Liver (tissue), 3 donors: Measurements from ENCODE around the gene TANGO6.

Source experiments
- CTCF ChIP-seq: fragments of 150-350 bp; IDR thresholded peaks from 2 replicates; pipeline ENCODE4 v1.5.1; 2017; ENCODE audit warnings: improper control_type of control experiment, low read depth, low read length; ENCODE audit not compliant: missing input control
- EGR1 ChIP-seq, 2 donors: IDR thresholded peaks; 2 replicates each; pipeline ENCODE4 v1.6.1; 2016 to 2018; ENCODE audit warnings: antibody characterized with exemption in 2 of 2, low read depth in 2 of 2
- FOXA2 ChIP-seq: IDR thresholded peaks from 2 replicates; pipeline ENCODE4 v1.6.1; 2016; ENCODE audit warnings: antibody characterized with exemption
- GABPA ChIP-seq, 2 donors: IDR thresholded peaks in 1 of 2; conservative IDR thresholded peaks in 1 of 2; 2 replicates each; pipeline ENCODE4 v1.6.1; 2016; ENCODE audit warnings: antibody characterized with exemption in 2 of 2, mild to moderate bottlenecking in 1 of 2, moderate library complexity in 1 of 2
- HNF4A ChIP-seq, 2 donors: conservative IDR thresholded peaks; 2 replicates each; pipeline ENCODE4 v1.6.1; 2016; ENCODE audit warnings: antibody characterized with exemption in 2 of 2, mild to moderate bottlenecking in 2 of 2
- JUND ChIP-seq, 2 donors: IDR thresholded peaks; 2 replicates each; pipeline ENCODE4 v1.6.1; 2016; ENCODE audit warnings: antibody characterized with exemption in 2 of 2
- MAX ChIP-seq: IDR thresholded peaks from 2 replicates; pipeline ENCODE4 v1.6.1; 2016; ENCODE audit warnings: antibody characterized with exemption
- NR2F2 ChIP-seq: IDR thresholded peaks from 2 replicates; pipeline ENCODE4 v1.6.1; 2016; ENCODE audit warnings: antibody characterized with exemption
- RAD21 ChIP-seq, 2 donors: IDR thresholded peaks; 2 replicates each; pipeline ENCODE4 v1.6.1; 2016; ENCODE audit warnings: antibody characterized with exemption in 2 of 2, mild to moderate bottlenecking in 2 of 2
- SP1 ChIP-seq: IDR thresholded peaks from 2 replicates; pipeline ENCODE4 v1.6.1; 2018; ENCODE audit warnings: antibody characterized with exemption, mild to moderate bottlenecking
- TAF1 ChIP-seq: conservative IDR thresholded peaks from 2 replicates; pipeline ENCODE4 v1.6.1; 2016; ENCODE audit warnings: antibody characterized with exemption, mild to moderate bottlenecking
- YY1 ChIP-seq: IDR thresholded peaks from 2 replicates; pipeline ENCODE4 v1.6.1; 2016; ENCODE audit warnings: antibody characterized with exemption, mild to moderate bottlenecking
- TF ChIP-seq, protein P1 (sequence below): IDR thresholded peaks from 2 replicates; pipeline ENCODE4 v1.6.1; 2016; ENCODE audit warnings: antibody characterized with exemption, mild to moderate bottlenecking
- donor health status: healthy.
- donor health status: healthy.

DNA sequence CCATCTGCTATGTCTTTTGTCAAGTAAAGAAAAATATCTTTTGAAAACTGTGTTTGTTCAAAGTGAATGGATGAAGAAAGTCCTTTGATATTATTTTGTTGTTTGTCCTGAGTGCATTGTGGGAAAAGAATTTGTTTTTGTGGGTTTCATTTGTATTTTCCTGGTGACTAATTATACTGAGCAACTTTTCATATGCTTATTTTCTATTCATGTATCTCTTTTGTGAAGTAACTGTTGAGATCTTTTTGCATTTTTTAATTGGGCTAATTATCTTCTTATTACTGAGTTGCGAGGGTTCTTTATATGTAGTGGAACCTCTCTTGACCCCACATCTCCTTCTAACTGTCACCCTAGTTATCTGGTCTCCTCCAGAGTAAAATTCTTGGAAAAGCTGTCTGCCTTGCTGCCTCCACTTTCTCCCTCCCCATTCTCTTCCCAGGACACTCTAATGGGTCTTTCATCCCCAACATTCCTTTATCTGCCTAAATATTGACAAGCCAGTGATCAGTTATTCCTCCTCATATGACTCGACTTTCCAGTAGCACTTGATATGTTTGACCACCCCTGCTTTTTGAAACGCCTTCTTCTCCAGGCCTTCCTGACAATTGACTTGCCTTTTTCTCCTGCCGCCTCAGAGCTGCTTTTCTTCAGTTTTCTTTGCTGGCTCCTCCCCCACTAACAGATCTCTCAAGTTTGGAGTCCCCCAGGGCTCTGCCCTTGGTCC lies 144.6 kb downstream of the TANGO6 start:
- TF ChIP-seq EGR1 (IDR thresholded peaks at IDR 0.05; ENCODE audit: low read depth in 2 of 2) (no peak), CTCF (no peak), RAD21 (IDR thresholded peaks at IDR 0.05) (no peak), NR2F2 (no peak), FOXA2 (no peak), YY1 (no peak), TAF1 (no peak), GABPA (IDR thresholded peaks at IDR 0.05 in 1 of 2, conservative IDR thresholded peaks at IDR 0.05 in 1 of 2) (no peak), SP1 (no peak), MAX (no peak), HNF4A (conservative IDR thresholded peaks at IDR 0.05) (no peak), JUND (IDR thresholded peaks at IDR 0.05) (no peak)
- TF ChIP-seq, protein P1, sequence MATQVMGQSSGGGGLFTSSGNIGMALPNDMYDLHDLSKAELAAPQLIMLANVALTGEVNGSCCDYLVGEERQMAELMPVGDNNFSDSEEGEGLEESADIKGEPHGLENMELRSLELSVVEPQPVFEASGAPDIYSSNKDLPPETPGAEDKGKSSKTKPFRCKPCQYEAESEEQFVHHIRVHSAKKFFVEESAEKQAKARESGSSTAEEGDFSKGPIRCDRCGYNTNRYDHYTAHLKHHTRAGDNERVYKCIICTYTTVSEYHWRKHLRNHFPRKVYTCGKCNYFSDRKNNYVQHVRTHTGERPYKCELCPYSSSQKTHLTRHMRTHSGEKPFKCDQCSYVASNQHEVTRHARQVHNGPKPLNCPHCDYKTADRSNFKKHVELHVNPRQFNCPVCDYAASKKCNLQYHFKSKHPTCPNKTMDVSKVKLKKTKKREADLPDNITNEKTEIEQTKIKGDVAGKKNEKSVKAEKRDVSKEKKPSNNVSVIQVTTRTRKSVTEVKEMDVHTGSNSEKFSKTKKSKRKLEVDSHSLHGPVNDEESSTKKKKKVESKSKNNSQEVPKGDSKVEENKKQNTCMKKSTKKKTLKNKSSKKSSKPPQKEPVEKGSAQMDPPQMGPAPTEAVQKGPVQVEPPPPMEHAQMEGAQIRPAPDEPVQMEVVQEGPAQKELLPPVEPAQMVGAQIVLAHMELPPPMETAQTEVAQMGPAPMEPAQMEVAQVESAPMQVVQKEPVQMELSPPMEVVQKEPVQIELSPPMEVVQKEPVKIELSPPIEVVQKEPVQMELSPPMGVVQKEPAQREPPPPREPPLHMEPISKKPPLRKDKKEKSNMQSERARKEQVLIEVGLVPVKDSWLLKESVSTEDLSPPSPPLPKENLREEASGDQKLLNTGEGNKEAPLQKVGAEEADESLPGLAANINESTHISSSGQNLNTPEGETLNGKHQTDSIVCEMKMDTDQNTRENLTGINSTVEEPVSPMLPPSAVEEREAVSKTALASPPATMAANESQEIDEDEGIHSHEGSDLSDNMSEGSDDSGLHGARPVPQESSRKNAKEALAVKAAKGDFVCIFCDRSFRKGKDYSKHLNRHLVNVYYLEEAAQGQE: no peak
